Activated CD4-positive, alpha-beta memory T cell treated with anti-CD3 and anti-CD28 coated beads for 36 hours (primary cell): Measurements from ENCODE around the gene MICAL3. TPM values are rescaled to one million over a fixed set of nuclear protein-coding genes. Genes with fewer than 3 reads are reported as not detected.

Experiments
- microRNA-seq: library from miRNA; unstranded; fragments of <30 nt; microRNA quantifications from one replicate; pipeline ENCODE4 v1.2.0, GENCODE V29; 2022; ENCODE audit warnings: borderline number of aligned reads, borderline microRNAs expressed, borderline replicate concordance
- total RNA-seq, 2 experiments: library from RNA; stranded (reverse); gene quantifications; one replicate each; pipeline ENCODE4 v1.2.3, GENCODE V29; 2021

The MICAL3 gene
- total RNA-seq, 2 experiments from 2014 or later = 29.7 to 37.2 TPM

Small RNAs within 50 kb of the gene (microRNA-seq; reads per million reads assigned to microRNA genes)
- not detected for gene MIR3198-1
- gene MIR648 = not detected

Other genes starting within 250 kb of the MICAL3 start
- 10 to 100 TPM; 56.3 to 56.8 TPM for gene PEX26, start 53.4 kb upstream of the MICAL3 start, total RNA-seq
- 1 to 10 TPM; 3.3 to 4.3 TPM for gene TUBA8, start 86.2 kb upstream of the MICAL3 start, total RNA-seq
- gene USP18, start 125.6 kb upstream of the MICAL3 start, total RNA-seq = 10 to 100 TPM; 13.5 to 13.6 TPM